ENCODE results near the gene LIMS2.

DNA sequence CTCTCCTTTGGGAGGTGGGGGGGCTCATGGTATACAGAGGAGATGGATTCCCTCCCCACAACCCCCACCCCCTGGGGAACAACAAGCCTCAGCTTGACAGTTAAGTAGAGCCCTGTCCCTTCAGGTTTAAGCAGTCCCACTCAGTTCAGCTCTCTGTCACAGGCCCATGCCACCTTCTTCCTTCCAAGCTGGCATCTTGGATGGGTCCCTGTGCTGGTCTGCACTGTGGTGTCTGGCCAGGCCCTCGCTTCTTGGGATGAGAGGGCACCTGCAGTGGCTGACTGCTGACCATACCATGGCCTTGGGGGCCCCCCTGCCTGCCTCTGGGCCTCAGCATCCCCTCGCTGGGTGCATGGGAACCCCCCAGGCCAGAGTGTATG, 49.8 kb downstream of the LIMS2 start:
- TF ChIP-seq EGR1 (IDR thresholded peaks at IDR 0.05; ENCODE audit: borderline replicate concordance, low read depth, low read length) (no peak), TAF1 (IDR thresholded peaks at IDR 0.05; ENCODE audit: low read depth, low read length) (no peak)
- TF ChIP-seq, protein P1, sequence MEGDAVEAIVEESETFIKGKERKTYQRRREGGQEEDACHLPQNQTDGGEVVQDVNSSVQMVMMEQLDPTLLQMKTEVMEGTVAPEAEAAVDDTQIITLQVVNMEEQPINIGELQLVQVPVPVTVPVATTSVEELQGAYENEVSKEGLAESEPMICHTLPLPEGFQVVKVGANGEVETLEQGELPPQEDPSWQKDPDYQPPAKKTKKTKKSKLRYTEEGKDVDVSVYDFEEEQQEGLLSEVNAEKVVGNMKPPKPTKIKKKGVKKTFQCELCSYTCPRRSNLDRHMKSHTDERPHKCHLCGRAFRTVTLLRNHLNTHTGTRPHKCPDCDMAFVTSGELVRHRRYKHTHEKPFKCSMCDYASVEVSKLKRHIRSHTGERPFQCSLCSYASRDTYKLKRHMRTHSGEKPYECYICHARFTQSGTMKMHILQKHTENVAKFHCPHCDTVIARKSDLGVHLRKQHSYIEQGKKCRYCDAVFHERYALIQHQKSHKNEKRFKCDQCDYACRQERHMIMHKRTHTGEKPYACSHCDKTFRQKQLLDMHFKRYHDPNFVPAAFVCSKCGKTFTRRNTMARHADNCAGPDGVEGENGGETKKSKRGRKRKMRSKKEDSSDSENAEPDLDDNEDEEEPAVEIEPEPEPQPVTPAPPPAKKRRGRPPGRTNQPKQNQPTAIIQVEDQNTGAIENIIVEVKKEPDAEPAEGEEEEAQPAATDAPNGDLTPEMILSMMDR (IDR thresholded peaks at IDR 0.05; ENCODE audit: control extremely low read depth in 1 of 3, insufficient read depth in 1 of 3, low read depth in 1 of 3, low read length in 3 of 3) = no peak
